GM12872 (cell line): ENCODE data around the gene DENND6B.

Experiments used
- CTCF ChIP-seq: IDR thresholded peaks from 3 replicates; pipeline ENCODE4 v1.5.1; 2011; ENCODE audit warnings: low read depth, mild to moderate bottlenecking, low read length, moderate library complexity; ENCODE audit not compliant: insufficient read depth

DENND6B gene

DNA sequence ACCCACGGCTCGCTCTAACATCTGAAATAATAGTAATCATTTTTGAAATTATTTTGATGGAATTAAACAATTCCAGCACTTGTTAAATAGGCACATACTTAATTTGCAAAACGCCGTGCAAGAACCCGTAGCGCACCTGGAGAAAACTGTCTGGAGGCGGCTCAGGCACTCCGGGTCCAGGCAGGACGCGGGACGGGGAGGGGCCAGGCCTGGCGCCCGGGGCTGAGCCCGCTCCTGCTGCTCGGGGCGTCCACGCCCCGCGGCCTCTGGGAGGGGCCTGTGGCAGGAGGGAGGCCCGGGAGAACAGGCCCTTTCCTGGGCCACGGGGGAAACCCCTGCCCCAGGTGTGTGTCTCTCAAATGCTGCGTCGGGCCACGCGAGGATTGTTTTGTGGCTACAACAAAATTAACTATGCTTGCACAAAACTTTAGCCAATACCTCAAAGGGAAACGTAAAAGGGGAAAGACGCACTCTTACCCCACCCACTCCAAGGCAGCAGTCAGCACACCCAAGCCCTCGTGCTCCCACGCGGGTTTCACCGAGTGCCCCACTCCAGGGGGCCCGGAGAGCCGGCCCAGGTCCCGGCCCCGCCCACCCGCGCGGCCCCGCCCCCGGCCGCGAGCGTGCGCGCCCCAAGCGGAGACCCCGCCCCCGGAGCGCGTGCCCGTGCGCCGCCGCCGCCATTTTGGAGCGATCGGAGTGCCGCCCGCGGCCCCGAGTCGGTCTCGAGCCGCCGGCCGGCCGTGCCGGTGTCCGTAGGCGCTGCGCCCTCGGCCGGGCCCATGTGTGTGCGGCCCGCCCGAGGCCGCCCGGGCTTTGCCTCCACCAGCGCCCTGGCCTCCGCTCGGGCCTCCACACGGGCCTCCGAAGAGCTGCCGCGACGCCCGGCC is 16.1 kb upstream of the DENND6B start, which contains the start of gene PPP6R2:
Gene PPP6R2 (plus strand): TSS at position 677 of the 890 bp plus-strand sequence. CDS start 50,582 bp downstream, outside the sequence.
- TF ChIP-seq CTCF, result no peak

DNA sequence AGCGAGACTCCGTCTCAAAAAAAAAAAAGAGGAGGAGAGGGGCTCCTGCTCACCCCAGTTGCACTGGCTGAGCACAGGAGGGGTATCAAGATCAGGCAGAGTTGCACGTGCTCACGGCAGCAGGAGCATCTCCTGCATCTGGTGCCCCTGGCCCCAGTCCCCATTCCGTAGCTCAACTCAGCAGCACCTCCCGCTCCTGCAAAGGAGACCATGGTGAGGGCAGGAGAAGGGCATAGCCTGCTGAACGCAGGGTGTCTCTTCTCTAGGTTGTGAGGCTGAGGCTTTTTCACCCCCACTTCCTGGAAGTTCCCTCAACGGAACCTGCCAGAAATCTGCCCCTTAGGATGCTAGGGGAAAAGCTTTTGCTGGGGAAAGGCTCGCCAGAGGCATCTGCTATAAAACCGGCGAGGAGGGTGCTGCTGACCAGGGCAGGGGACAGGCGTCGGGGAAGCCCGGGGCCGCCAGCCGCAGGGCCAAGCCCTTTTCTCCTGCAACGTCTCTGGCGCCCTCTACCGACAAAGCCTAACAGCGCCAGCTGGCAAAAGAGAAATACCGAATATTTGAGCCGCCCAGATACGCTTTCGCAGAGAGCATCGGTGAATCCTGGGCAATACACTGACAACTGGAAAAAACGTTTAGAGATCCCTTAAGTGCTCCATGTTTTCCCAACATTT is 15.3 kb upstream of the DENND6B start:
- TF ChIP-seq CTCF, result peak; percentile 95

DNA sequence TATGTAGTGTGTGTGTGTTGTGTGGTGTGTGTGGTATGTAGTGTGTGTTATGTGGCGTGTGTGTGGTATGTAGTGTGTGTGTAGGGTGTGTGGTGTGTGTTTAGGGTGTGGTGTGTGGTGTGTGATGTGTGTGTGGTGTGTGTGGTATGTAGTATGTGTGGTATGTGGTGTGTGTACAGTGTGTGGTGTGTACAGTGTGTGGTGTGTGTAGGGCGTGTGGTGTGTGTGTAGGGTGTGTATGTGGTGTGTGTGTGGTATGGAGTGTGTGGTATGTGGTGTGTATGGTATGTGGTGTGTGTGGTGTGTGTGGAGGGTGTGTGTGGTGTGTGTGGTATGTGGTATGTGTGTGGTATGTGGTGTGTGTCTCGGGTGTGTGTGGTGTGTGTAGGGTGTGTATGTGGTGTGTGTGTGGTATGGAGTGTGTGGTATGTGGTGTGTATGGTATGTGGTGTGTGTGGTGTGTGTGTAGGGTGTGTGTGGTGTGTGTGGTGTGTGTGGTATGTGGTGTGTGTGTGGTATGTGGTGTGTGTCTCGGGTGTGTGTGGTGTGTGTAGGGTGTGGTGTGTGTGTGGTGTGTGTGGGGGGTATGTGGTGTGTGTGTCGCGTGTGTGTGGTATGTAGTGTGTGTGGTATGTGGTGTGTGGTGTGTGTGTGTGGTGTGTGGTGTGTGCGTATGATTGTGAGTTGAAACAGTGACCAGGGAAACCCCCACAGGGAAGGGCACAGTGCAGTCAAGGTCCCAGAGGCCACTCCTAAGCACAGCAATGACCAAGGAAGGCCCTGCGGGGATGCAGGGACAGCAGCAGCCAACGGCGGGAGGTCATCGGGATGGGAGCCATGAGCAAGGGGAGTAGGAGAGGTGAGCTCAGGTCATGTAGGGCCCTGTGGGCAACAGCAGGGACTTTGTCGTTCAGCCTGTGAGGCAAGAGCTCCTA is 13.4 kb upstream of the DENND6B start:
- TF ChIP-seq CTCF, result no peak

- no peak for TF ChIP-seq CTCF
These were observed 12.1 kb upstream of the DENND6B start for GRCh38 chr22:50338860-50339462.

DNA sequence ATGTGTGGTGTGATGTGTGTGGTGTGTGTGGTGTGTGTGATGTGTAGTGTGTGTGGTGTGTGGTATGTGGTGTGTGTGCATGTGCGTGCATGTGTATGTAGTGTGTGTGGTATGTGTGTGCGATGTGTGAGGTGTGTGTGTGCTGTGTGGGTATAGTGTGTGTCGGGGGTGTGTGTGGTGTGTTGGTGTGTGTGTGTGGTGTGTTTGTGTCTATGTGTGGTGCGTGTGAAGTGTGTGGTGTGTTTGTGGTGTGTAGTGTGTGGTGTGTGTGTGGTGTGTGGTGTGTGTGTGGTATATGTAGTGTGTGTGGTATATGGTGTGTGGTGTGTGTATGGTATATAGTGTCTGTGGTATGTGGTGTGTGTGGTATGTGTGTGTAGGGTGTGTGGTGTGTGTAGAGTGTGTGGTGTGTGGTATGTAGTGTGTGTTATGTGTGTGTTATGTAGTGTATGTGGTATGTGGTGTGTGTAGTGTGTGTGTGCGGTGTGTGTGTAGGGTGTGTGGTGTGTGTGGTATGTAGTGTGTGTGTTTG is 11.3 kb upstream of the DENND6B start:
- no peak for TF ChIP-seq CTCF

- no peak for TF ChIP-seq CTCF
These were observed 10.6 kb upstream of the DENND6B start for GRCh38 chr22:50337262-50338041.
